HG03432 (cell line): ENCODE results near the gene EPB41L1.

Experiments used
- ATAC-seq: cut with Tn5 transposase; IDR thresholded peaks from one replicate; pipeline ENCODE4 v1.9.1; 2021; ENCODE audit warnings: mild to moderate bottlenecking, moderate library complexity; ENCODE audit not compliant: unreplicated experiment

The EPB41L1 gene

DNA sequence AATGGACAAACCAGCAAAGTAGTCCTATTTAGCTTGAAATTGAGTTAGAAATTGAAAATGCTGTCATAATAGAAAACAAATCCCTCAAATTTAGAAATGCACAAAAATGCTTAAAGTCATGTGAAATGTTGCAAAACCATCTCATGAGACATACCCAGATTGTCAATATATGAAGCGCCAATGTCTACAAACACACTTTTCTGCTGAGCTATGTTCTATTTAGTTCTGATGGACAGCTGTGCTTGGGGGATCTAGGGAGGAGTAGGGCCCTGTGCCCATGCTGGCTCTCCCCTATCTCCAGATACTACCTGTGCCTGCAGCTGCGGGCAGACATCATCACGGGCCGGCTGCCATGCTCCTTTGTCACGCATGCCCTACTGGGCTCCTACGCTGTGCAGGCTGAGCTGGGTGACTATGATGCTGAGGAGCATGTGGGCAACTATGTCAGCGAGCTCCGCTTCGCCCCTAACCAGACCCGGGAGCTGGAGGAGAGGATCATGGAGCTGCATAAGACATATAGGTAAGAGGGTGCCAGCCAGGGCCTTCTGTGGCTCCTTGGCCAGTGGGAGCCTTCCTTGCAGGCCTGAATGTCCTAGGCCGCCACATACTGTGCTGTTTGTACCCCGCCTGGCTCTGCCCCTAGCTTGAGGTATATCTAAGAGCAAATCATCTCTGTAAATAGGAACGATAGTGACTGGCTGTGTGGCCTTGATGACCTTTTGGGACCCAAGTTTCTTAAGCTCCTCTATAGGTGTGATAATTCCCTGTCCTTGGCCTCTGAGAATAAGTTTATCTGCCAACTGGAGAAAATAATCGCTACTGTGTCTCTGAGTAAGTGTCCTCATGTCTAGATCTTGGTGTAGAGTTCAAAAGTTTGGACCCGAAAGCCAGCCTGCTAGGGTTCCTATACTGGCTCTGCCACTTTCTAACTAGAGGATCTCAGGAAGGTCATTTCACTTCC is 30.6 kb downstream of the EPB41L1 start:
- no peak for ATAC-seq

DNA sequence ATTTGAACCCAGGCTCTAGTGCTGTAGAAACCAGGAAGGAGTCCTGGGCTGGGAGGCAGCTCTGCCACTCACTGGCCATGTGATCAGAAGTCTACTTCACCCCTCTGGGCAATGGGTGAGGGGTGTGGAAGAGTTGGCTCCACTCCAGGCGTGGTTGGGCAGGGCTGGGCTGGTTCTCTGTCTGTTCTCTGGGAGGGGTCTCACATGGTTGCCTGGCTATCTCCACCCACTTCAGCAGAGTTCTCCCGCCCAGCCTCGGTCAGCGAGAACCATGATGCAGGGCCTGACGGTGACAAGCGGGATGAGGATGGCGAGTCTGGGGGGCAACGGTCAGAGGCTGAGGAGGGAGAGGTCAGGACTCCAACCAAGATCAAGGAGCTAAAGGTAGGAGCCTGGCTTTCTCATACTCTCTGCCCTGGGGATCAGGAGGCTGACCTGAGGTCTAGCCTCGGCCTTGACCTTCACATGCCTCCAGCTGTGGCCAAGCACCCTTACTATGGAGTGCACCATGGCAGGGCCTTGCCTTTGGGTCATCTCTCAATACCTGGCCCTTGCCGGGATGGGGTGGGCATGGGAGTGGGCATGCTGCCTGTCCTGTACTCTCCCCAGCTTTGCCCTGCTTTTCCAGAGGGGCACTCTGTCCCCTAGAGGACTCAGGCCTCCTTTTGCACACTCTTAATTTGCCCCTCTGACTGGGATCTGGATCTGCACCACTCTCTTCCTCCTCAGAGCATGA is 39.6 kb downstream of the EPB41L1 start:
- ATAC-seq: no peak

DNA sequence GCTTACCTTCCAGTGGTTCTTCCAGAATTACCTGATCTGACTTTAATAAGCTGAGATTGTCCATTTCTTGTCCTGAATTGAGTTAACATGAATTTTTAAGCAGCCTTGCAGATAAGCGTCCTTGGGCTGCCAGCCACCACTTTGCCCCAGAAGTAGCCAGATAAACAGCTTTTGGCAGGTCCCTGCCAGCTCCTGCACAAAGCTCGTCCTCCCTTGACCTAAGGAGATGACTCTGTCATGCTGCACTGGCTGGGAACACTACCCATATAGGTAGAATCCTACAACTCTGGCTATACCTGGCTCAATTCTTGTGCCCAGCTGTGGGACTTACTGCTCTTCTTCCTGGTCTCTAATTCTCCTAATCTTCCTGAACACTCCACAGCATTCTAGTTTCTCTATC is 42.1 kb downstream of the EPB41L1 start:
- ATAC-seq: no peak

DNA sequence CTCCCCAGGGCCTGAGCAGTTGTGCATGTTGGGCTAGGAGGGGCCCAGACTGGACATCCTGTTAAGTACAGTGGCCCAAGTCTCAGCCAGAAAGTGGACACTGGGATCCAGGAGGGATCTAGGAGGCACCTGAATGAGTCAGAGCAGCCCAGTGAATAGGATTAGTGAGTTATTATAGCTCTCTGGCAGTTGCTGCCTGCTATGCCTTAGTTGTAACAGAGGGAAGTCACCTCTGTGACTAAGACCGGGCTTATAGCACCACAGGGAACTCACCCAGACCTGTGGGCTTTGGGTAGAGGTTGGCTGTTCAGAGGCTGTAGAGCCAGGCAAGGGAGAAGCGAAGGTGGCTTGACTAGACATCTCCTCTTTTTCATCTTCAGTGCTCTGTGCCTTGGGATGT is 42.7 kb downstream of the EPB41L1 start:
- no peak for ATAC-seq

DNA sequence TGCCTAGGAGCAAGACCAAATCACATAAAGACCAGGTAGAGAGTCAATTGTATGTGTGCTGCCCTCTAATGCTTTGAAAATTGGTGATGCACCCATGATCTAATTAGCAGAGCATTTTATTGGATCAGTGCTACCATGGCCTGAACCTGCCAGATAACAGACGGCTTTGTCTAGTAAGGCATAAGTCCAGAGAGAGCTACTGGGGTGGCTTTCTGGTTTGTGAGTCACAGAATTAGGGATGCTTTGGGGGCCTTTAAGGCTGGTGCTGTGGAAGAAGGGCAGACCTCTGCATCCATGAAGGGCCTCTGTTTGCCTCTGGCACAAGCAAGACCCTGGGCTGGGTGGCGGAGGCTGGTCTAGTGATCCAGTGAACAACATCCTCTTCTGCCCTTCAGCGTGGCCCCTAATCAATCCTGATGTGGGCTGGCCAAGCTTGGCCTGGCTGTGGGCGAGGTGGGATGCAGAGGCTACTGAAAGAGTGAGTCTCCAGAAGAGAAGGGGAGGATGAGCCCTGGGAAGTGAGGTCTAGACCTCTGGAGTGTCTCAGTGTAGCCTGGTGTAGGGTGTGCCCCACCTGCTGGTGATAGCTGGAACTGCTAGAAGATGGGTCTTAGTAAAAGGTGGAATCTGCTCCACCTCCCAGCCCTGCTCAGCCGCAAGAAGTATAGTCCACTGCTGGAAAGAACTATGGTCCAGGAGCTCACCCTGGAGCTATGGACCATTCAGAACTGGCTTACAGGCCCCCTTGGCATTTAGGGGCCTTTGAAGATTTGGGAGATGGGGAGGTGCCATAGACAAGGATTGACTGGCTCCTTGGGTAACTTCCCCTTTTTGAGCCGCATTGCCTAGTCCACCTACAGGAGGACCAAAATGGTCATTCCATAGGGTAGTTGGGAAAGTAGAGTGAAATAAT is 45.1 kb downstream of the EPB41L1 start:
- ATAC-seq: no peak

DNA sequence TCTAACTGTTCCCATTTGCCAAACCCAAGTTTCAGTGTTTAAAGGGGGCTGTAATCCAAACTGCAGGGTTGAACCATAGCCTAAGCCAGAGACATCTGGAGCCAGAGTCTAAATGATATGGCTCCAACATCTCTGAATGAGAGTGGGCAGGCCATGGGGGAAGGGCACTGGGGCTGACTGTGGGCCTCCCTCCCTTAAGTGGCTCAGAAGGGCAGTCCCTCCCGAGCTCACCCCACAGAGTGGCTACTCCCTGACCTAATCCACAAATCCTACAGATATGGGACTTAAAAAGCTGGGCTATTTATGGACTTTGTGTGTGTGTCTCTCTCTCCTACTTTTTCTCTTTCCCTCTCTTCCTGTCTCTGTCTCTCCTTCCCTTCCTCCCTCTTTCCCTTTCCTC is 45.9 kb downstream of the EPB41L1 start:
- ATAC-seq: no peak

DNA sequence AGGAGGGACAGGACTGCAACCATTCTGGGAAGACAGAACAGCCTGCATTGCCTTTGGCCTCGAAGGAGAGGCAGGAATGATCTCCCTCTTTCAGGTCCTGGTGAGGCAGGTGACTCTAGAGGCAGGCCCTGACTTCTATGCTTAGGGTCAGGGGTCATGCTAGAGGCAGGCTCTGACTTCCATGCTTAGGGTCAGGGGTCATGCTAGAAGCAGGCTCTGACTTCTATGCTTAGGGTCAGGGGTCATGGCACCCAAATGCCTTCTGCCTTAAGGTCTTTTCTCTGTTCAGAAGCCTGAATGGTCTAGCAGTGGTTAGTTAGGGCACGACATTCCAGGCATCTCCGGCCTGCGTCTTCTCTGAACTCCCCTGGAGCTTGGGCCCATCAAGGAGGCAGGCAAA is 46.7 kb downstream of the EPB41L1 start:
- ATAC-seq: no peak

DNA sequence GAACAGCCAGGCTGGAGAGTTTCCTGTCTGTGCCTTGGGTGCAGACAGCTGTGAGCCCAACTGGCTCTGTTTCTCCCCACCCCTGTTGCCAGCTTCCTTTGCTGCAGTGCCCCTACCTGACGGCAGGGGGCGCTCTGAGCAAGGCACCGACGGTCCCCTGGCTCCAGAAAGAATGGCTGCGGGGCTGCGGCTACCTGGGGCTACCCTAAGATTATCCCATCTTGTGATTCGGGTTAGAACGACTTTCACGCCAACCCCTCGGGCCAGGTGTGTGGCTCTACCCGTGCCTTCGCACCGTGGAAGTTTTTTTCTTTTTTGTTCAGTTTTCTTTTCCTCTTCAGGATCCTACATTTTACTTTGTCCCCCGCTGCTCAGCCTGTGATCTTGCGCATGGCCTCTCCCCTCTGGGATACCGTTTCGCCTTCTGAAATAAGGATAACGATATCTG is 48.4 kb downstream of the EPB41L1 start:
- ATAC-seq: no peak

DNA sequence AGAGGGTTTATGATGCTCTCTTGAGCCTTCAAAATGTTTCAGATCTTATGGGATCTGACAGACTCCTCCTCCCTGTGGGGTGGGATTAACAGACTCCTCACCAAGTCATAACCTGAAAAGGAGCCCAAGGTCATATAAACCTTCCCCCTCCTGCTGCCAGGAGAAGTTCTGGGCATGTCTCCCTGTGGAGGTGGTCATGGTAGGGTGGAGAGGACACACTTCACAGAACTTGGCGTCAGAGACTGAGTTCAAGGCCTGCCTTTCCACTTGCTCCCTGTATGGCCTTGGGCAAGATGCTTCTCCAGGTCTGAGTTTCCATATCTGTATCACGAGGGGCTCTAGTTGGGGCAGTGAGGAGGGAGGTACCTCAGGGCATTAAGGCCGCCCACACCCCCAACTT is 49.3 kb downstream of the EPB41L1 start:
- ATAC-seq: no peak

DNA sequence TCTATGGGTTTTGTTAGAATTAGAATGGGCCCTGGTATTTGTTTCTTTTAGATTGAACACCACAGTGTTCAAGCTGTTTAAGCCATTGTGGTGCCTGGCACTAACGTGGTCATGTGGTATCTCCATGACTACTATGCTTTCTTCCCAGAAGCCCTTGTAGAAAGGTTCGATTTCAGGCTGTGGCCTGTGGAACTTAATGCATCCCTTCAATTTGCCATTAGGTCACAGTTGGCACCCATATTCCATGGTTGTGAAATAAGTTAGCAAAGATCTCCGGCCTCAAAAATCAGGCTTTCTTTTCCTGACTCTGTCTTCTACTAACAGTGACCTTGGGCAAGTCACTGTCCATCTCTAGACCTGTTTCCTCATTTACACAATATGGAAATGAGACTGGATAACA is 50.5 kb downstream of the EPB41L1 start:
- ATAC-seq: no peak

DNA sequence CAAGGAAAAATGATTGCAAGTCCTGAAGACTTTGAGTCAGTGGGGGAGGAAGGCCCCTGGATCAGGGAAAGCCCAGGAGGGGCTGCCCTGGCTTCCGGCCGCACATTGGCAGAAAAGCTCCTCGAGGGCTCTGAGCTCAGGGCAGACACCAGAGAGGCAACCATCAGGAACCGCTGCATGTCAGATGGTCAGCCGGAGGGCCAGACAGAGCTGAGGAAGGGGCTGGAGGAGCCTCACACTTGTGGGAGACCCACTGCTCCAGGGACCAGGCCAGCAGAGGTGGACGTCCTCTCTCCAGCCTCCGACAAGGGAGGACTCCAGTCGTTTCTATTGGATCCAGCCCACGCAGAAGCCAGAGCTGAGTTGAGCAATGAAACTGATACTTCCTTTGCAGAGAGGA is 51.5 kb downstream of the EPB41L1 start:
- ATAC-seq: no peak

DNA sequence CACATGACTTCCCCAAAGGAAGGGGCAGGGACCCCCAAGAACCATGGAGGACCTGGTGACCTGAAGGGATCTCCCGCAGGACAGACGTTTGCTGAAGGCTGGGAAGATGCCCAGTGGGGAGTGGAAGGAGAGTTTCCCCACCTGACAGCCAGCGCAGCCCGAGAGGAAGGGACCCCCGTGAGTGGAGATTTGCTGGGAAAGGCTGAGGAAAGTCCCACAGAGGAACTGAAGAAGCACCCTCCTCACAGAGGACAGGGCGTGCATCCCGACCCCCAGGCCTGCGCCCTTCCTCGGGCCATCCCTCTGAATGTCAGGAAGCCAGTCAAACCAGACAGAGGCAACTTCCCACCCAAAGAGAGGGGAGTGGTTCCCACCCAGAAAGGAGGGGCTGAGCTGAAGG is 52.1 kb downstream of the EPB41L1 start:
- no peak for ATAC-seq

DNA sequence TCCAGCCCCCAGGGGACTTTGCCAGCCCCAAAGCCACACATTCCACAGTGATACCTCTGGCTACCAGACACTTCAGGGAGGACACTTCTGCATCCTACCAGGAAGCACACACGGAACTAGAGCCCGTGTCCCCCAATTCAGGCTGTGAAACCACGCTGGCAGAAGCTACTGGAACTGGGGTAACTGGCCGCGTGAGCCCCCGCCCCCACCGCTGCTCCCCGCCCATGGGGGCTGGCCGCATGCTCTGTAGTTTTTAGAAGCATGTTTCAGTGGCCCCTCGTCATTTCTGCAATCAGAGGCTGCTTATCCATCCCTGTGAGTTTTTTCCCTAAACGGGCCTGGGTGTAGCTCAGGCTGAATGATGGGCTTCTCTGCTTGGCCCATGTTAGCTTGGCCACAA is 53.1 kb downstream of the EPB41L1 start:
- no peak for ATAC-seq

DNA sequence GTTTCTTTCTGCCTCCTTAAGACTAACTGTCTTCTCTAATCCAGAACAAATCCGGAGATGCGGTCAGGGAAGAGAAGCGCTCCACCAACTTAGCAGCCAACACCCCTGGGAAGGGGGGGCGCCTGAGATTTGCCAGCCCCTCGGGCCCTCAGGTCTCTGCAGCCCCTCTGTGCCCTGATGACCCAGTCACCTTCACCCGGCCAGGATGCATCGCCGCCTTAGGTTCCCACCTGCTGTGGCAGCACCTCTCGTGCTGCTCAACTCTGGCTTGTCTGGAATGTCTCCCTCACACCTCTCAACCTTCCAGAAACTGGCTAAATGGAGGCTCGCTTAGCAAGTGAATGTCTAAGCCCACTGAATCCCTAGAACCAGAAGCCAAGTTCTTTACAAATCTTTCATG is 53.7 kb downstream of the EPB41L1 start:
- no peak for ATAC-seq

DNA sequence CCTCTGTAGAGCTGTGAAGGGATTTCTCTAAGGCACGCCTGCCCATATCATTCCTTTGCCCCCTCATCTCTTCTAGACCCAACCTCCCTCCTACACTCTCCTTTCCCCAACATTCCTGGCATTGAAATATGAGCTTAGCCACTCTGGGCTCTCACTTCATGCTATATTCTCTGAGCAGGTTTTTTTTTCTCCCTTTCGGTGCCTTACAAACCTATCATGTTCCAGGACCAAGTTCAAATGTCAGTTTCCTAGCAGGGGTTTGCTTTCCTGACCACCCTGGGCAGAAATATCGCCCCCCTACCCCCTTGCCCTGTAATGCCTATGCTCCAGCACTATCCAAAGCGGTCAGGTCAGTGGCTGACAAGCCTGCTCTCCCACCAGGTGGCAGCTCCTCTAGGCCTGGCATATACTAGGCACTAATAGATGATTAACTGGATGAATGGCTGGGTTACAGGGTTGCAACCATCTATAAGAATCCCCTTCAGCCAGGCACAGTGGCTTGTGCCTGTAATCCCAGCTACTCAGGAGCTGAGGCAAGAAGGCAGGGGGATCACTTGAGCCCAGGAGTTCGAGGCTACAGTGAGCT is 56.0 kb downstream of the EPB41L1 start:
- ATAC-seq: no peak

DNA sequence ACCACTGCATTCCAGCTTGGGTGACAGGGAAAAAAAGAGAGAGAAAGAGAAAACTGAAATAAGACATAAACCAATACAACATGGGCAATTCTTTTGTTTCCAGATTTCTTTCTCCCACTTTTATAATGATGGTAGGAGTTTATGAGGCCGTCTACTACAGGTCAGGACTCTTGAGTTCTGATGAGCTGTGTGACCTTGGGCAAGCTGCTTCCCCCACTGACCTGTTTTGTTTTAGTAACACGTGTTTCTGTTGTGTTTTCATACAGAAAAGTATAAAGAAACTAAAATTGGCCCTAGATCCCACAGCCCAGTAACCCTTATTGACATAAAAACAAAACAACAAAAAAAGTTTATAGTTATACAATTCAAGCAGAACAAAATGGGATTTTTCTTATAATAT is 58.8 kb downstream of the EPB41L1 start:
- ATAC-seq: no peak

DNA sequence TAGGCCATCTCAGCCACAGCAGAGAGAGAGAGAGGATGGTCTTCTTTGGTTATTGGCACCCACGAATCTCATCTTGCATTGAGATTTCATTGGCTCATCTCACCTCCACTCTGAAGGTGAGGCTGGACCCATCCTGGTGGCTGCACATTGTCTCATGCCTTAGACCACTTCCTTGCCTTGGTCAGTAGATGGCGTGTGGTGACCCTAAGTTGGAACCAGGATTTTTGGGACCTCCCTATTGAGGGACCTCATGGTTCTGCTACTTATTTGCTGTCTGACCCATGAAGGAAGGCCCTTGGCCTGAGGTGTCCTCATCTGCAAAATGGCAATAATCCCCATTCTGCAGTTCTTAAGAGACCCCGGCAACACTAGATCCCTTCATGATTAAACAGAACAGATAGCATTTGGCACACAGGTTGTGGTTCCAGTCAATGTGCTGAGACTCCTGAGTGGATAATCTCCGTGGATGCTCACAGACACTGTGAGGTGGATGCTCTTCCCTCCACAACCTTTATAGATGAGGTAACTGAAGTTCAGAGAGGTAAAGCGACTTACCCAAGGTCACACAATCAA is 60.2 kb downstream of the EPB41L1 start:
- no peak for ATAC-seq

DNA sequence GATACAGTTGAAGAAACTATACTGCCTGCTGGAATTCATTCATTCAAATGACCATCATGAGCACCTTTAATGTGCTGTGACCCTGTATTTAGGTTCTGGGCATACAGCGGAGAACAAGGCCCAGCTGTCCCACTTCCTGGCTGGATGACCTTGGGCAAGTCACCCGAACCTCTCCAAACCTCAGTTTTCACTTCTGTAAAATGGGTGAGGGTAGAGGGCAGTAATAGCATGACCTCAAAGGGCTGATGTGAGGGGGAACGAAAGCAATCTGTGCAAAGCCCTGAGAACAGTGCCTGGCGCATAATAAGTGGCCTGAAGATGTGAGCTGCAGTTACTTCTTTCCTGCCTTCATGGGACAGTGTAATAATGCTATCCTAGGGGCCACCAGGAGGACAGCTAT is 61.2 kb downstream of the EPB41L1 start:
- ATAC-seq: no peak

DNA sequence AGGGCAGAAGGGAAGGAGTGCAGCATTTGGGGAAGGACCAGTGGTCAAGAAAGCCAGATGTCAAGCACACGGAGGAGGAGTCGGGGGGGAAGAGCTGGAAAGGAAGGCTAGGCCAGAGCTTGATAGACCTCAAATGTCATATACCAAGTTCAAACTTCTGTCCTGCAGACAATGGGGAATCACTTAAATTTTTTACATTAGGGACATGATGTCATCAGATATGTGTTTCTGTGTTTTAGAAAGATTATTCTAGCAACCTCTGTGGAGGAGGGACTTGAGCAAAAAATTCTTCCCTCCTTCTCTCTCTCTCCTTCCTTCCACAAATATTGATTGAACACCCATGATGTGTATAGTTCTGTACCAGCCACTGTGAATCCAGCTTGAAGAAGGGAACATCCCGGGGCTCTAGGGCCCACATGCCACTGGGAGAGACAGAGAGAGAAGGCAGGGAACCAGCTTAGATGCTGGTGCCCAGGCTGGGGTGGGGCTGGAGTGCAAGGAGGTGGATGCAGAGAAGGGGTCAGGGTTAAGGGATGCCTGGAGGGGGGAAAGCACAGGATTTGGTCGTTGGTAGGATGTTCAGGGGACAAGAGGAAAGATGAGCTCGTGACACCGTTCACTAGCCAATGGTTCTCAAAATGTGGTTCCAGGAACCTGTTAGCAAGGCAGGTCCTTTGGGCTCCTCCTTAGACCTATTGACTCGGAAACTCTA is 61.9 kb downstream of the EPB41L1 start:
- ATAC-seq: no peak

DNA sequence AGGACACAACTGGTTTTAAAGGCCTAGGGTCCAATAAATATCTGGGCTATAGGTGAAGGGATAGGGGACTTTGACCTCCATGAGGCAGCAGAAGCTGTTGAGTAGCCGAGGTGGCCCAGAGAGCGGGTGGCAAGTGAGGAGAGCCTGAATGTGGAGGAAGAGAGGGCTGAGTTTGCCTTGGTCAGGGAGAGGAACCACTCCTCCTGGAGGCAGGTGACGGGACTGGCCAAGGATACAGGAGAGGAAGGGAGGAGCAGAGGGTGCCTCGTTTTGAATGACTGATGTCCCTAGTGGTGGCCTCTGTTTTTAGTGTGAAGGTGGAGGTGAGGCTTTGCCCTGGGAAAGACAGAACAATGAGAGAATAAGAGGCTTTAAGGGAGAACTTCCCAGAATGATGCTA is 62.7 kb downstream of the EPB41L1 start:
- ATAC-seq: no peak
